Kidney capillary endothelial cell (primary cell): ENCODE data around the gene KLHDC4.
"Not testable (repeated sequence)": the region's sequence is repeated elsewhere in the genome, so short reads cannot be mapped to it uniquely, and the experiment has no call there.

Source experiments
- DNase-seq: peaks from one replicate; pipeline ENCODE4 v3.0.0-alpha.2; 2018; ENCODE audit warnings: low spot score

KLHDC4 gene

DNA sequence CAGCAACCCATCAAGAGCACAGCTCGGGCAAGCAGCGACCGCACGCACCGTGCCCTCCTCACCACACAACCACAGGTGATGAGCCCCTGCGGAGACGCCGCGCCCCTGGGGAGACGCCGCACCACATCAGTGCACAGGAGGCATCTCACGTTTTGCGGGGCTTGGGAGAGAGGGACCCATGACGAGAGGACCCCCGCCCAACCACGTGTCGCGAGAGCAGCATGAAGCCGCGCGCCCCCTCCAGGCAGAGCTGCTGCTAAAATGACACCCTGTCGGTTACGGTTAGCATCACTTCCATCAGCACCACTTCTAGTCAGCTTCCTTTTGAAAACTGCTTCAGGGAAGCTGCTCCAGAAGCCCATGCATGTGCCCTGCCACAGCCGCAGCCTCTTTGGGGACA lies 45.3 kb downstream of the KLHDC4 start:
- no peak for DNase-seq

DNA sequence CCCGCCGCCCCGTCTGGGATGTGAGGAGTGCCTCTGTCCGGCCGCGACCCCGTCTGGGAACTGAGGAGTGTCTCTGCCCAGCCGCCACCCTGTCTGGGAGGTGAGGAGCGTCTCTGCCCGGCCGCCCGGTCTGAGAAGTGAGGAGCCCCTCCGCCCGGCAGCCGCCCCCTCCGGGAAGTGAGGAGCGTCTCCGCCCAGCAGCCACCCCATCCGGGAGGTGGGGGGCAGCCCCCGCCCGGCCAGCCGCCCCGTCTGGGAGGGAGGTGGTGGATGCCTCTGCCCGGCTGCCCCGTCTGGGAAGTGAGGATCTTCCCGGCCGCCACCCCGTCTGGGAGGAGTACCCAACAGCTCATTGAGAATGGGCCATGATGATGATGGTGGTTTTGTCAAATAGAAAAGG lies 47.0 kb downstream of the KLHDC4 start:
- not testable (repeated sequence) for DNase-seq

DNA sequence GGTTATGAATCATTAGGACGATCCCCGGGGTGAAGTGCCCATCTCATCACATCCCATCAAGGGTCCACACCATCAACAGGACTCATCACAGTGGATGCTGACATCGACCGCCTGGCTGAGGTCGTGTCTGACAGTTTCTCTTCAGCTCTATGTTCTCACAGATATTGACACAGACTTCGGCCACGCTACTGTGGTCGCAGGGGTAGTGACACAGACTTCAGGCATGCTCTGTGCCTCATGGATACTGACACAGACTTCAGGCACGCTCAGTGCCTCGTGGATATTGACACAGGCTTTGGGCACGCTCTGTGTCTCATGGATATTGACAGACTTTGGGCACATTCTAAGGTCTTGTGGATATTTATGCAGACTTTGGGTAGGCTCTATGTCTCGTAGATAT lies 50.1 kb downstream of the KLHDC4 start:
- DNase-seq, result no peak

DNA sequence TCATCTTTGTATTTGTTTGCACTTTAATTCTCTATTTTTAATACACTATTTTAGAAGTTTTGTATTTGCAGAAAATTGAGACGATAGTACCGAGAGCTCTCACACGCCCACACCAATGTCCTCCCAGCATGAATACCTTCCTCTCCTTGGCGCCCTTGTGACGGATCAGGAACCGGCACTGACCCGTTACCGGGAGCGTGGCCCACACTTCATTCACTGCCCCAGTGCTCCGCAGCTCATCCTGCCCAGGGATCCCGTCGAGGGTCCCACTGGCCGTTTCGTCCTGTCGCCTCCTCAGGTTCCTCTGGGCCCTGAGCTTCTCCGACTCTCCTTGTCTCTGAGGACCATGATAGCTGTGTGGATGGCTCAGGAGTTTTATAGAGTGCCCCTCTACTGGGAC lies 50.6 kb downstream of the KLHDC4 start:
- DNase-seq, result no peak

DNA sequence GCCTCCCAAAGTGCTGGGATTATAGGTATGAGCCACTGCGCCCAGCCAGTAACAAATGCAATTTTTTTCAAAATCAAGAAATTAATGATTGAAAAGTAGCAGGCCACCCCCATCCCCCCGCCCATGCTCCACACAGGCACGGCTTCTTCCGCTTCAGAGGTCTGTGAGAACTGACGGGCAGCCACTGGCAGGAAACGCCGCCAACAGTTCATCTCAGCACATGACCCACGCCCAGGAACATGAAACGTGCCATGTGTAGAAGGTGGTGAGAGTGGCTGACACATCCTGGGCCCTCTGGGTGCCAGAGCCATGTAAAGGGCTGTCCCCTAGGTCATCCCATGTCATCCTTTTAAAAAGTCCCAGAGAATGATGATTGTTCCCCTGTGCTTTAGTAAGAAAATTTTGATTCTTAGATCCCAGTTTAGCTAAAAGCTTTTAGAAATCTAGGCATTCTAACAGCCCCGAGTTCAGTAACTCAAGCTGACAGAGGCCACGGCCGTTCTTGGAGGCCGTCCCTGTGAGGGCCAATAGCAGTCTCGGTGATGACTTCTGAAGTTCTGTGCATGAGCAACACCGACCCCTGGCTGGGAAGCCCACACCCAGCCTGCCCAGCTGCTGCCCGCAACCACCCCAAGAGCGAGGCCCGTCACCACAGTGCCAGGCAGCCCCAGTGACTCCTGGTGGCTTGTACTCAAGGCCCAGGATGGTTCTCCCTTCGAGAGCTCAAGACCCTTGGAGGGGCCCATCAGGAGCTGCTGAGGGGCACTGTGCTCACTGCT lies 52.1 kb downstream of the KLHDC4 start:
- DNase-seq, result no peak

DNA sequence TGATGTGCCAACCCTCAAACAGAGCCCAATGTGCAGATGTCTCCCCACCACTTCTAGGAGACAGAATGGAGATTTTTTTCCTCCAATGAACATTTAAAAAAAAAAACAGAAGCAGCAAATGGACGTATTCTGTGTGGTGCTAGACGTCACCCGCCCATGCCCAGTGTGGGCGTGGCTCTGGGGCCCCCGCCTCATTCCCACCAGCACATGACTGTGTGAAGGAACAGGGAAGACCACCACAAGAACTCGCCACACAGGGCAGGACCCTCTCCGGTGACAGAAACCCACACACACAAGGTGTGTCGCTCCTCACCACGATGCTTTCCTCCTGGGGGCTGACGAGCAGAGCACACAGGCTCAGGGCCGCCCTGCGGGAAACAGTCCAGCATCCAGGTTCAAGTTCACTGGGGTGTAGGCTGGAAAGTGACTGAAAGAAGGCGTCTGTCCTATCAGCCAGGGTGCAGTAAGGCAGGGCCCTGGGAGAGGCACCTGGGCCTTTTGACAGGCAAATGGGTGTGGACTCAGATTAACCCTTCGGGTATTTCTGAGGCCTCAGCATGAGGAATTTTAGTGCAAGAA lies 53.5 kb downstream of the KLHDC4 start:
- no peak for DNase-seq

DNA sequence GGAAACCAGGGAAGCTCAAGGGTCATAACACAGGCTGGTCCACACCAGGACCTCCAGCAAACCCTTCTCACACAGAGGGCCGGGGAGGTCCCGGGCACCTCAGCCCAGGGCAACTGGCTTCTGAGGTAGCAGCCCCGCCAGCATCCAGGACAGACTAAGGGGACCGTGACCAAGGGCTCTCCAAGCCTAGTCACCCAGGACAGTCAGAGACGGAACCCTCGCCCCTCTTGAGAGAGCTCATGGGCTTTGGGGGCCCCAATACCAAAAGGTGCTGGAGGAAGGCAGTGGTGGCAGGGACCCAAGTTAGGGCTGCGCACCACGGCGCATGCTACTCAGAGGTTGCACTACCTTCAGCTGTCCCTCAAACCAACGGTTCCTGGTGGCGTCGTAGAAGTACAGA lies 54.9 kb downstream of the KLHDC4 start:
- no peak for DNase-seq

DNA sequence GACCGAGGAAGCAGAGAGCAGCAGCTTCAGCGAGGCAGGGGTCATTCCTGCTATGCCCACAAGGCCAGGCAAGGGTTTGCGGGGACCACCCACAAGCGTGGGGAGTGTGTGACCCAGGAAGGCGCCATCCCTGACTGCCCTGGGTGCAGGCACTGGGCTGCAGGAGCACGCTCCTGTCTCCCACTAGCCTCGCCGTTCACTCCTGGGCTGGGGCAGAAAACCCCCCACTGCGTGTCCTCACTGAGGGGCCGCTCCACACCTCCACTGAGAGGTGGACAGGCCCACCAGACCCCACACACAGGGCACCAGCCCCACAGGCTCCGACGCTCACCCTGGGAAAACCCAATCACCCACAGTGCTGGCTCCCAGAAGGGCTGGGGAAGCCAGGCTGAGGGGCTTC lies 56.1 kb downstream of the KLHDC4 start:
- DNase-seq, result no peak

DNA sequence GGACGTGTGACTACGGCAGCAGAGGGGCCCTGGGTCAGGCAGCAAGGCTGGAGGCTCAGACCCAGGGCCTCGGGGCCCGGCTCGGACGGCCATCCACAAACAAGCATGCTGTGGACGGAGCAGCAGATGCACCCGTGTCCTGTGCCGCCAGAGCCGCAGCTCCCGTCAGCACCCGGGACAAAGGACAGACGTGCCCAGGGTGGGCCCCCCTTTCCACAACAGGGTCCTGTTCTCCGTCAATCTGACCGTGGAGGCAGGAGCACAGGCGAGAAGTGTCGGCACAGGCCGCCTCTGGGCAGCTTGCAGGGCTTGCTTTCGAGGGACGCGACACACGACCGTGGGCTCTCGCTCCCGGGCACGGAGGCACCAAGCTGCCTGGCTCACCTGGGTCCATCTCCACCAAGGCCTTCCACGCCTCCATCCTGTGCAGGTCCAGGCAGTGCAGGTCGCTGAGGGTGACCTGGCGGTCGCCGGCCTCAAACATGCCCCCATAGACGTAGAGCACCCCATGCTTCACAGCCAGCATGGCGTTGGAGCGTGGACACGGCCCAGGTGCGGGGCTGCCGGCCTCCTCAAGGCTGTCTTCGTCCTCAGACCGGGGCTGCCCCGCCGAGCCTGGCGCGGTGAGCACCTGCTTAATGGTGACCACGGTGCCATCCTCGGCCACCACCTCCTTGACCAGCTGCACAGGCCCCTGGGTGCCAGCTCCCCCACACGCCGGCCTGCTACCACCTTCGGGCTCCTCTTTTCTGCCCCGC lies 56.7 kb downstream of the KLHDC4 start:
- DNase-seq, result no peak

DNA sequence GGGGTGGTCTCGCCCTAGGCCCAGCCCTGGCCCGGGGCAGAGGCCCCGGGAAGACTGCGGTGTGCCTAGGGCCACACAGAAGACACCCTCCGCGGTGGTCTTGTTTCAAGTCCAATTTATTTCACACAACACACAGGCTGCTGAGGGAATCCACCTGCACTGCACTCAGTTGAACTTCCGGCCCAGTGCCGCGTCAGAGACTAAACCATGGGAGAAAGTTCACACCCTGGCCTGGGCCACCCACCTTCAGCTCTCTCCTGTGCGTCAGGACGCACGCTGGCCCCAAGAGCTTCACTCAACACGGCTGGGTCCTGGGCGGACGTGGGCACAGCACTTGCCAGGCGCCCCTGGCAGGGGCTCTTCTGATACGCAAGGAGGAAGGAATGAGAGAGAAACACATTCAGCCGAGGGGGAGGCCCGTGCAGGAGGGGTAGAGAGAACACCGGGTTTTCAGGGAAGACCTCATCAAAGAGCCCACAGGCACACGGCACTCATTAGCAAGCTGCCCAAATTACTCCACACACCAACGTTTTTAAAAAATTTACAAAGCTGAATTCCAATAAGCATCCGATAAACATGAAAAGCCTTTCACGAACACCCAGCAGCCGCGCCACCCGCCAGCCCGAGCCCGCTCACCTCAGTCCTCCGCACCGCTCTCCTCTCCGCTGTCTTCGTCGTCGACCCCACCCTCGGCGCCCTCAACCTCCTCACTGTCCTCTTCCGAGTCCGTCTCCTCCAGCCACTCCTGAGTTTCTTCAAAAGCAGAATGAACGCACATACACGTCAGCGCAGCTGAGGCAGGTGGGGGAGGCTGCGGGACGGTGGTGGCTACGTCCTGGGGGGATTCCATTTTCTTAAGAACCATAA lies 57.8 kb downstream of the KLHDC4 start:
- no peak for DNase-seq

DNA sequence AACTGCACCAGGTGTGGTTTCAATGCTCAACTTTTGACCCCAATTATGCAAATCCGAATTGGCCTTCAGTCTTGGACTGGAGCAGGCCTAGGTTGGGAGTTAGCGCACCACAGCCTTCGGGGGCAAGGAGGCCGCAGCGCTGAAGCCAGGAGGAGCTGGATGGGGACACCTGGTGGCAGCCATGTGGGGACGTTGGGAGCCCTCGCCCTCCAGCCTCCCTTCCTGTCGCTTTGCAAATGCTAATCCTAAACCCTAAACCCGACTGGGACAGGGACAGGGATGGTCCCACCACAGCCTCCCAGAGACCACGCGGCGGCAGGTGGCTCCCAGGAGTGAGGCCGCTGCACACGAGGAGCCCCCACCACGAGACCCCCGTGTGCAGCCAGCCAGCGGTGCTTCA lies 58.7 kb downstream of the KLHDC4 start:
- no peak for DNase-seq

DNA sequence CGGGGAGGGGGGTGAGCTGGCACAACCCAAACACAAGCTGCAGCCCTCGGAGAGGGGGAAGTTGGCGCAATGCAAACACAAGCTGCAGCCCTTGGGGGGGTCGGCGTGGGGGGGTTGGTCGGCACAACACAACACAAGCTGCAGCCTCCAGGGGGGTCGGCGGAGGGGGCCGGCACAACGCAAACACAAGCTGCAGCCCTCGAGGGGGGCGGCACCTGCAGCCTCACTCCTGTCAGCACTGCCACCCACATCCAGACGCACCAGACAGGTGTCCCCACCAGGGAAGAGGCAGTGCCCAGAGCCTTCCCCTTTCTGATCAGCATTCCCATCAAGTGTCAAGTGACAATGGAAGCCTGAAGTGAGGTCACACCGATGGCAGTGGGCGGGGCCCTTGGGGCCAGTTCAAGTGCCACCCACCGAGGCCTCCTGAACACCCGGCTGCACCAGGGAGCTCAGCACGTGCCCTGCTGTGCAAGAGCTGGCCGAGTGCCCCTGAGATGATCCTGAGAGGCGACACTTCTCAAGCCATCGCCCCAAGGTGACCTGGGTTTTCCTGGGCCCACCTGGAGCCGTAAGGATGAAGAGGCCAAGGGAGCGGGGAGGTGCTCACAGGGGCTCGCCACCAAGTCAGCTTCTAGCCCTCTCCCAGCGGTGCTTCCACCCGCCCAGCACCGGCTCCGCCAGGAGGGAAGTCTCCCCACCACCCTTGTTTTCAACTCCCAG lies 59.3 kb downstream of the KLHDC4 start:
- no peak for DNase-seq

DNA sequence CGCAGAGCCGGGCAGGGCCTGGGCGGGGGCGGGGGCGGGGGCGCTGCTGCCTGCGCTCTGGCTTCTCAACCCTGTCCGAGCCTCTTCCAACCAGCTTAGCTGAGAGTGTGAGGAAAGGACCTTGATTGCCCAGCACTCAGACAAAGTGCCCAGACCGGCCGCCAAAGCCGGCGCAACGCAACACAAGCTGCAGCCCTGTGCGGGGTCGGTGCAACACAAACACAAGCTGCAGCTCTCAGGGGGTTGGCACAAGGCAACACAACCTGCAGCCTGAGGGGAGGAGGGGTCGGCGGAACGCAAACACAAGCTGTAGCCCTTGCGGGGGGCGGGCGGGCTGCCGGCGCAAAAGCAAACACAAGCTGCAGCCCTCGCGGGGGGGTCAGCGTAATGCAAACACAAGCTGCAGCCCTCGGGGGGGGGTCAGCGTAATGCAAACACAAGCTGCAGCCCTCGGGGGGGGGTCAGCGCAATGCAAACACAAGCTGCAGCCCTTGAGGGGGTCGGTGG lies 60.0 kb downstream of the KLHDC4 start:
- no peak for DNase-seq

DNA sequence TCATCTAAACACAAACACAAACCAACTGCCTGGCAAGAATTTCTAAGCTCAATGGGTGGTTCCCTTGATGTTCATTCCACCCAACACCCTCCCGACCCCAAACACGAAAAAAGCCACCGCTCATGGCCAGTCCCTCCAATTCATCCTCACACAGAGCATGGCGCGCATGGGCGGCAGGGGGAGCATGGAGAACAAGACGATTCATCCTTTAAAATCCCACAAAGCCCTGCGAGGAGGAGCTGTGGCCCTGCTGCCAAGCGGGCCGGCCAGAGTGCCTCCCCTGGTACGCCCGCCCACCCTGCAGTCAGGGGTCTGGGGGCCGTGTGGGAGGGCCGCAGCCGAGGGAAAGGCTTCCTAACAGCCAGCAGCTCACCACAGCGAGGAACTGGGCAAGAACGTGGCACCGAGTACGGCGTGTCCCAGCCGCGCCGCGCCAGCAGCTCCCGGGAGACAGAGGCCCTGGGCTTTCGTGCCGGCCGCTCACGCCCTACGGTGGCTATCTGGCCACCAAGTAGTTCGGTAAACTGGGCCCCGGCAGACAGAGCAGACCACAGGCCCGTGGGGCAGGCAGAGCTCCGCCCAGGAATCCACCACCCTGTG lies 60.9 kb downstream of the KLHDC4 start:
- no peak for DNase-seq

DNA sequence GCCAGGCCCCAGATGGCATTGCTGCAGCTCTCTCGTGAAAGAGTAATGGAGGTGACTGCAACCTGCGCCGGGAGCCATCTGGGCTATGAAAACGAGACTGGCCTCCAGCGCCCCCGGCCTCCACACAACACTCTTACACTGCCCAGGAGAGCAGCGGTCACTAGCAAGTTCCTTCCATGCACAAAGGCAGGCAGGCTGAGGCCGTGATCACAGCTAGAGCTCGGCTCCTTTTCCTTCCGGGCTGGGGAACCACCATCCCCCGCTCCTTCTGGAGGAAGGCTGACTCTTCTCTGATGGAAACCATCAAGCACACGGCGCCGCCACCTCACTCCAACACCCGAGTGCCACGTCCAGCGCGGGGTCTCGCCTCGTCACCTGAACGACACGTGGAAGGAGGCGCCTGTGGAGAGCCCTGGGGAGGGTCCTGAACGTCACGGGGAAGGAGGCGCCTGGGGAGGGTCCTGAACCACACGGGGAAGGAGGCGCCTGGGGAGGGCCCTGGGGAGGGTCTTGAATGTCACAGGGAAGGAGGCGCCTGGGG lies 61.9 kb downstream of the KLHDC4 start:
- DNase-seq, result peak; percentile 52

DNA sequence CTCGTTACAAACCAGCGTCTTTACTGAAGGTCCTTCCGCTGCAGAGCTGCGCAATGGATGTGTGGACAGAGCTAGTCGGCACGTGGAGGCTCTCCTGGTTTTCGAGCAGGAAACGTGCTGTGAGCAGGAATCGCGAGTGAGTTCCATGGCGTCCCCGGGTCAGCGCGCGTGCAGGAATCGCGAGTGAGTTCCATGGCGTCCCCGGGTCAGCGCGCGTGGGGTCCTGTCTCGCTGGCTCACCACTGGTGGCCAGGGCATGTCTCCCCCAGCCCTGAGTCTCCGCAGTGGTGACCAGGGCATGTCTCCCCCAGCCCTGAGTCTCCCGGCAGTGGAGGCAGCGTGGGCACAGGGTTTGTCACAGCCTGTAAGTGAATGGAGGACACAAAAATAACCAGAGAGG lies 62.7 kb downstream of the KLHDC4 start:
- DNase-seq, result peak; percentile 35

DNA sequence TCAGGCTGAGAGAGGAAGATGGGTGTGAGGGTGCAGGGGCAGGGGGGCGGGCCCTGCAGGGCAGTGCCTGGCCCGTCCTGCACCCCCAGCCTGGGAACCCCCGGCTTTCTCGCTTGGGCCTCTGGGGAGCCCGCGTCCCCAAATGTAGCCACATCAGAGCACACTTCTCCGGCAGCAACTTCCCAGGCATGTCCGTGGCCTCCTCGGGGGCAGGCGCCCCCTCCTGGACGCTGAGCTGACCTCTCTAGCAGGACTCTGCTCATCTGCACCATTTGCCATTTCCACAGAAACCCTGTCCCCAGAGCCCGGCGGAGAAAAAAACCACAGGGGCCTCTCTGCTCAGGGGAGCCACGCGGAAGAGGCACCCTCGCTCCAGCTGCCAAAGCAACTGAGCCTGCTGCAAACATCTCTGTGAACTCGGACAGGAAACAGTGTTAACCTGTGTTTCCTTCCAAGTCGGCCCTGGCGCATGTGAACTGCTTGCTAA lies 63.4 kb downstream of the KLHDC4 start:
- peak; percentile 61 for DNase-seq

DNA sequence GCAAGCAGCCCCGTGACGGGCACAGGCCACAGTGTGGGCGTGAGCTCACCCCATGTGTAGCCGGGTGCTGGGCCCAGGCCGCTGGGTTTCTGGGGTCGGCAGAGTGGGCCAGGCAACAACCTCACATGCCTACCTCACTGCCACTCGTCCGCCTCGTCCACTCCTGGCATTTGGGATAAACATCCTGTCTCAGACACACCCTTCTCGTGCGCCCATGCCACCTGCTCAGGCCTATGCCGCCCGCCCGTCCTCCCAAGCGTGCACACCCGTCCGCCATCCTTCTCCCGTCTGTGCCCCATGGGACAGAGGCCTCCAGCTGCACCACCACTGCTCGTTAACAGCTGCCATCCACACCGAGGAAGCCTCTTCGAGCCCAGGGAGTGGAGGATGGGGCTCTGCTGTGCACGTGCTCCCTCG lies 64.3 kb downstream of the KLHDC4 start:
- no peak for DNase-seq

DNA sequence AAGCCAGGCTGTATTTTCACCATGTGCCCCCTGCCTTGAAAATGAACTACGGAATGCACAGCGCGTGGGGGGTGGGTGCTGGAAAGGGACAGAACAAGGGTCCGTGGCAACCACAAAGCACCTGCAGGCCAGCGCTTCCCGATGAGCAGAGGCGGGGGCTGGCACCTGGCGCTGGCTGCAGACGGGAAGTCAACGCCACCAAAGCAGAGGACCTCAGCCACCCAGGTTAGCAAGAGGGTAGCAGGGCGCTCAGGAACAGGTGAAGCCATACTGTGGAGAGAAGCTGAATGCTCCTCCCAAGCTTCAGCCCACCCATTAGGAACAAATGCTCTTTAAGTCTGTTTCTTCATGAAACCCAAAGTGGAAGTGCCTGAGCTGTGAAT lies 64.7 kb downstream of the KLHDC4 start:
- no peak for DNase-seq

DNA sequence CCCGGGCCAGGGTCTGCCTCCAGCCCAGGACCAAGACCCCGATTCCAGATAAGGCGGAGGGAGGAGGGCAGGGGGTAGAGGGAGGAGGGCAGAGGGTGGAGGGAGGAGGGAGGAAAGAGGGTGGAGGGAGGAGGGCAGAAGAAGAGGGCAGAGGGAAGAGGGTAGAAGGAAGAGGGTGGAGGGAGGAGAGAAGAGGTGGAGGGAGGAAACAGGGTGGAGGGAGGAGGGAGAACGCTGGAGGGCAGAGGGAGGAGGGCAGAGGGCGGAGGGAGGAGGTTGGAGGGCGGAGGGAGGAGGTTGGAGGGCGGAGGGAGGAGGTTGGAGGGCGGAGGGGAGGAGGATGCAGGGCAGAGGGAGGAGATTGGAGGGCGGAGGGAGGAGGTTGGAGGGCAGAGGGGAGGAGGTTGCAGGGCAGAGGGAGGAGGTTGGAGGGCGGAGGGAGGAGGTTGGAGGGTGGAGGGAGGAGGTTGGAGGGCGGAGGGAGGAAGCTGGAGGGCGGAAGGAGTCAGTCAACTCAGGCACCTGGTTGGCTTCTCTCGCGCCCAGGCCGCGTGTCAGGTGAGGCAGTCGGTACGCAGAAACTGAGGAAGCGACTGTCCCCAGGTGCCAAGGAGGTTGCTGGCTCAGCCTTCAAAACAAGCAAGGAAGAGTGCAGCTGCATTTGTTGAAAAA lies 65.2 kb downstream of the KLHDC4 start:
- DNase-seq, result no peak
